Loucy (cell line): ENCODE data around the gene PRM3.

Experiments
- H2AFZ ChIP-seq: fragments of 200-600 bp; sonication (generic); 2 replicates; pipeline ENCODE4 v1.6.0; 2016; ENCODE audit warnings: antibody characterized with exemption, mild to moderate bottlenecking, low read length, moderate library complexity
- H3F3A ChIP-seq: fragments of 200-600 bp; 2 replicates; pipeline ENCODE4 v1.6.0; 2016; ENCODE audit warnings: antibody characterized with exemption, low read depth, mild to moderate bottlenecking
- H3K27me3 ChIP-seq: fragments of 200-600 bp; sonication (generic); 2 replicates; pipeline ENCODE4 v1.6.1; 2014; ENCODE audit warnings: low read length, mild to moderate bottlenecking; ENCODE audit not compliant: insufficient read depth, poor library complexity, severe bottlenecking
- H3K36me3 ChIP-seq: fragments of 200-600 bp; sonication (generic); 2 replicates; pipeline ENCODE4 v1.6.1; 2016; ENCODE audit warnings: low read length; ENCODE audit not compliant: insufficient read depth
- H3K4me1 ChIP-seq: fragments of 200-600 bp; sonication (generic); 2 replicates; pipeline ENCODE4 v1.5.1; 2014; ENCODE audit warnings: low read length, mild to moderate bottlenecking; ENCODE audit not compliant: insufficient read depth, poor library complexity, severe bottlenecking
- H3K4me2 ChIP-seq: fragments of 200-600 bp; sonication (generic); 2 replicates; pipeline ENCODE4 v1.6.0; 2014; ENCODE audit warnings: antibody characterized with exemption, low read length, low read depth, mild to moderate bottlenecking; ENCODE audit not compliant: poor library complexity, severe bottlenecking
- H3K4me3 ChIP-seq: fragments of 200-600 bp; sonication (generic); 2 replicates; pipeline ENCODE4 v1.5.1; 2014; ENCODE audit warnings: low read length, mild to moderate bottlenecking, mixed read lengths; ENCODE audit not compliant: poor library complexity, severe bottlenecking
- H3K79me2 ChIP-seq: fragments of 200-600 bp; sonication (generic); 2 replicates; pipeline ENCODE4 v1.6.1; 2014; ENCODE audit warnings: low read length; ENCODE audit not compliant: insufficient read depth
- H3K9ac ChIP-seq: fragments of 200-600 bp; sonication (generic); 2 replicates; pipeline ENCODE4 v1.6.0; 2014; ENCODE audit warnings: mild to moderate bottlenecking, low read depth, low read length, moderate library complexity; ENCODE audit not compliant: poor library complexity, severe bottlenecking
- H3K9me2 ChIP-seq: fragments of 200-600 bp; sonication (generic); replicated peaks from 2 replicates; pipeline ENCODE4 v1.6.1; 2016; ENCODE audit warnings: low read depth, low read length, mixed read lengths
- H3K9me3 ChIP-seq: fragments of 200-600 bp; sonication (generic); 2 replicates; pipeline ENCODE4 v1.6.1; 2014; ENCODE audit warnings: mild to moderate bottlenecking, antibody characterized with exemption, low read length, low read depth; ENCODE audit not compliant: insufficient read depth
- H4K20me1 ChIP-seq: fragments of 200-600 bp; sonication (generic); 2 replicates; pipeline ENCODE4 v1.6.0; 2014; ENCODE audit warnings: antibody characterized with exemption, low read length, mild to moderate bottlenecking; ENCODE audit not compliant: insufficient read depth, poor library complexity, severe bottlenecking
- CTCF ChIP-seq: fragments of 200-600 bp; sonication (generic); conservative IDR thresholded peaks from 2 replicates; pipeline ENCODE4 v1.5.1; 2014; ENCODE audit warnings: mild to moderate bottlenecking, antibody characterized with exemption, low read length
- EZH2phosphoT487 ChIP-seq: fragments of 200-600 bp; IDR thresholded peaks from 2 replicates; pipeline ENCODE4 v1.6.1; 2018; ENCODE audit warnings: antibody characterized with exemption, mild to moderate bottlenecking, moderate library complexity, borderline replicate concordance

Gene PRM3

GRCh38 chr16:11316331-11317015 lies 43.0 kb upstream of the PRM3 start:
- Histone ChIP-seq H4K20me1 (no peaks in the 10 kb centered on the region), H3K9me2 (no peaks in the 10 kb centered on the region), H3K4me1 (peaks cover 19% of the 10 kb centered on the region), H3K27me3 (no peaks in the 10 kb centered on the region), H3F3A (no peaks in the 10 kb centered on the region), H3K36me3 (no peaks in the 10 kb centered on the region), H2AFZ (no peak overlapping the region), H3K9ac (no peak overlapping the region), H3K4me2 (no peak overlapping the region), H3K4me3 (no peak overlapping the region), H3K9me3 (no peaks in the 10 kb centered on the region), H3K79me2 (no peaks in the 10 kb centered on the region)
- no peak for TF ChIP-seq CTCF
- TF ChIP-seq EZH2phosphoT487: no peak

GRCh38 chr16:11315510-11315909 lies 42.1 kb upstream of the PRM3 start:
- Histone ChIP-seq H2AFZ (no peak overlapping the region), H3K4me3 (no peak overlapping the region), H3K4me1 (peaks cover 27% of the 10 kb centered on the region), H4K20me1 (no peaks in the 10 kb centered on the region), H3K4me2 (no peak overlapping the region), H3K79me2 (no peaks in the 10 kb centered on the region), H3K9me3 (no peaks in the 10 kb centered on the region), H3K27me3 (no peaks in the 10 kb centered on the region), H3K9ac (no peak overlapping the region), H3F3A (no peaks in the 10 kb centered on the region), H3K9me2 (no peaks in the 10 kb centered on the region), H3K36me3 (no peaks in the 10 kb centered on the region)
- TF ChIP-seq EZH2phosphoT487: no peak
- no peak for TF ChIP-seq CTCF

- H3K36me3 ChIP-seq: no peaks in the 10 kb centered on the region
- no peaks in the 10 kb centered on the region for H3K27me3 ChIP-seq
- no peaks in the 10 kb centered on the region for H3K9me2 ChIP-seq
- no peak overlapping the region for H3K9ac ChIP-seq
- no peak overlapping the region for H2AFZ ChIP-seq
- H3F3A ChIP-seq: no peaks in the 10 kb centered on the region
- no peak overlapping the region for H3K4me2 ChIP-seq
- H3K4me3 ChIP-seq: no peak overlapping the region
- H3K4me1 ChIP-seq: peaks cover 35% of the 10 kb centered on the region
- H4K20me1 ChIP-seq: no peaks in the 10 kb centered on the region
- no peaks in the 10 kb centered on the region for H3K9me3 ChIP-seq
- no peaks in the 10 kb centered on the region for H3K79me2 ChIP-seq
- TF ChIP-seq EZH2phosphoT487 (no peak), CTCF (no peak)
Measured at GRCh38 chr16:11314309-11314894, 41.0 kb upstream of the PRM3 start.
